HG03097 (cell line): ENCODE data around the gene DNASE1L1.
A peak's percentile ranks its signal among the peaks of the same experiment; 100 is the strongest.

Source experiments
- ATAC-seq: cut with Tn5 transposase; IDR thresholded peaks from one replicate; pipeline ENCODE4 v1.9.1; 2021; ENCODE audit not compliant: unreplicated experiment, low FRiP score

DNASE1L1 gene

DNA sequence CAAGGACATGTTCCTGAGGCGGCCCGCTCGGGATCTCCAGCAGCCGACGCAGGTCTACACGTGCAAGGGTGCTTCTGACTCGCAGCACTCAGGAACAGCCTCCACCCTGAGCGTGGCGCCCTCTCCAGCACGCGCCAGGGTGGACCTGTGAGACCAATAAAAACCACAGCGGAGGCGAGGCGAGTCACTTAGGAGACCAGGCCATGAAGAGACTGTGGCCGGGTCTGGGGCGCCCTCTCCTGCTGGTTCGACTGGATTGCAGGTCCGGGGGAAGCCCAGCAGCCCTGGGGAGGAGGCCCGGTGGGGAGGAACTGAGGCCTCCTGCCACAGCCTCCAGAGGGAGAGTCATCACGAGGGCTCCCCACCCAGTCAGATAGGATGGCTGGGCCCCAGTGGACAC, 21.0 kb downstream of the DNASE1L1 start:
- peak; percentile 33 for ATAC-seq

DNA sequence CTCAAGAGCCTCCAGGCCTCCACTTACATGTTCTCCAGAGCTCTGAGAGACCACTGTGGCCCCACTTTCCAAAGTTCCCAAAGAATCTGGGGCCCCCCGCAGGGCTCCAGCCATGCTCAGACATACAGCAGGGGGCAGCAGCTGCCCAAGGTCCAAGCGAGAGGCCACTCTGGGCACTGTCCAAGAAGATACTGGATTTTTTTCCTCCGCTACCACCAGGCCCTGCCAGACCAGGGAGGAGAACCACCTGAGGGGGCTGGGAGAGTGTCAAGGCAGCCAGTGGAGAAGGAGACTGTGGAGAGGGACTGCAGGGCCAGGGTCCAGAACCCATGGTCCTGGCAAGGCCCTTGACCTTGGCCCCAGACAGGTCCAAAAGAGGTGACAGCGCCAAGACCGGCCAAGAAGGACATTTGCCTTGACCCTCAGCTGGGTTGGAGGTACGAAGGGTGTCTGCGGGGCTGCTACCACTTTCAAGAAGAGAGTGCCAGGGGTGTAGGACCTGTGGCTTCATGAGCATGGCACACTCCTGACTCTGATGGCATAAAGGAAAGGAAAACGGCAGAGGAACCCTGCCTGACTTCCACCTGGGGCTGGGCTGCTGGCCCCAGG, 24.7 kb downstream of the DNASE1L1 start:
- no peak for ATAC-seq

DNA sequence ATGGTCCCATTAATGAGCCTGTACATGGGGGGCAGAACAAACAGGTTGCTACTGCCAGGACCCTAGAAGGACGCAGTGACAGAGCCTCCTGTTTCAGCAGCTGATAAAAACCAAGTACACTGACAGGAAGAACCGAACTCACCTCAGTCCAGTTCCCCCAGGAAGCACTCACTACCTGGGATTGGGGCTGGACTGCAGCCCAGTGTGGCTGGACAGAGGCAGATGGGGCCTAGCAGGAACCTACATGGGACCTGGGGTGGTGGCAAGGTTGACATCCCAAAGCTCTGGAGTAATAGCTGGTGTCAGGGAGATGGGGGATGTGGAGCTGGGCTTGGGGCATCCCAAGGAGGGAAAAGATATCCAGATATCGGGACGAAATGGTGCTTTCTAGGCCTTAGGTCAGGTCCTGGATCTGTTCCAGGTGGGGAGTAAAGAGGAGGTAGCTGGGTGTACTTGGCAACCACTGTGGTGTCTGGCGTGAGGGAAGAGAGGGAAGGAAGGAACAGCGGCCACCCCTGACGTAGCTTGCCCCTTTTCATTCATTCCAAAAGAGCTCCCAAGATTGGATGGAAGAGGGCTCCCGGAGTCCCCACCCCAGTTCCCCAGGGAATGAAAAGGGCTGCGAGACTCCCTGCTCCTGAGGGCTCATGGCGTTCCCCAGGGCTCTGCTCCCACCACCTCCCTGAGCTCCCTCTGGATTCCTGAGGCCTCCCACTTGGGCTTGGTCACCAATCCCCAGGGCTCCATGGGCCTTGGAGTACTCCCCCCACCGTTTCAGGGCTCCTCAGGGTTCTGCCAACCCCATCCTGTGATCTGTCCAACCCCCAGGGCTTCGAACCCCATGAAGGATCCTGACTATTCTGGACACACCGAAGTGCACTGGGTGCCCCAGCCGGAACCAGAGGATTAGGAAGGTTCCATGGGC, 25.4 kb downstream of the DNASE1L1 start:
- no peak for ATAC-seq

DNA sequence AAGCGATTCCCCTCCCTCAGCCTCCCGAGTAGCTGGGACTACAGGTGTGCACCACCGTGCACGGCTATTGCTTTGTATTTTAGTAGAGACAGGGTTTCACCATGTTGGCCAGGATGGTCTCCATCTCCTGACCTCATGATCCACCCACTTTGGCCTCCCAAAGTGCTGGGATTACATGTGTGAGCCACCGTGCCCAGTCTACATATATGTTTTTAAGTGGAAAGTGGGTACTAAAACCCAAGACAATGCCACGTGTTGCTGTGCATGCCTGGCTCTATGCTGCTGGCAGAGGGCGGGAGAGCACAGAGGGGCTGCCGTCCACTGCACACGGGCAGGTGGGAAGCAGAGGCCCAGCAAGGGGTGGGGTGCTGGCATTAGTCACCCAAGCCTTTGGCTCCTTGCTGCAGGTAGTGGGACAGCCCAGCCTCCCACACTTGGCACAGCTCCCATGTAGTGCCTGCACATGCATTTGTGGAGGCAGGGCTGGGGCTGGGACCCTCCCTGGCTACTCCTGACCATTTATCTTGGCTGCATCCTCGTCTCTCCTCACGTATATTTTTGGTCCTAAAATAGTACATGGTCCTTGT, 26.5 kb downstream of the DNASE1L1 start:
- ATAC-seq = no peak

DNA sequence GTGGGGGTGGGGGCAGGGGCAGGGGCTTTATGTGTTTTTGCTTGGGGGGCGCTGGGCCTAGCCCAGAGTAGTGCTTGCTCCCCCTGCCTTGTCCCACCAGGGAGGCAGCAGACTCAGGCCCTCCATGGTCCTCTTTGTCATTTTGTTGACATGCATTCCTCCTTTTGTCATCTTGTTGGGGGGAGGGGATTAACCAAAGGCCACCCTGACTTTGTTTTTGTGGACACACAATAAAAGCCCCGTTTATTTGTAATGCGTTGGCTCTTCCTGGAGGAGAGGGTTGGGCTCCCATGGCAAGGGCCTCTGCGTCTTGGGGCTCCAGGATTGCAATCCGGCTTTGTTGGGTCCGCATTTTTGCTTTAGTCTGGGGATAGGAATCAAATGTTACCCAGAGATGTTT, 27.8 kb downstream of the DNASE1L1 start:
- ATAC-seq = no peak

DNA sequence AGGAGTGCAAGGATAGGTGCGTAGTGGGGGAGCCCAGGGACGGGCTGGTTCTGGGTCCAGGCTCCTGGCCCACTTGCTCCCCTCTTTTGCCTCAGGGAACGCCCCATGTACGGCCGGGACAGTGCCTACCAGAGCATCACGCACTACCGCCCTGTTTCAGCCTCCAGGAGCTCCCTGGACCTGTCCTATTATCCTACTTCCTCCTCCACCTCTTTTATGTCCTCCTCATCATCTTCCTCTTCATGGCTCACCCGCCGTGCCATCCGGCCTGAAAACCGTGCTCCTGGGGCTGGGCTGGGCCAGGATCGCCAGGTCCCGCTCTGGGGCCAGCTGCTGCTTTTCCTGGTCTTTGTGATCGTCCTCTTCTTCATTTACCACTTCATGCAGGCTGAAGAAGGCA, 28.3 kb downstream of the DNASE1L1 start:
- ATAC-seq = no peak

DNA sequence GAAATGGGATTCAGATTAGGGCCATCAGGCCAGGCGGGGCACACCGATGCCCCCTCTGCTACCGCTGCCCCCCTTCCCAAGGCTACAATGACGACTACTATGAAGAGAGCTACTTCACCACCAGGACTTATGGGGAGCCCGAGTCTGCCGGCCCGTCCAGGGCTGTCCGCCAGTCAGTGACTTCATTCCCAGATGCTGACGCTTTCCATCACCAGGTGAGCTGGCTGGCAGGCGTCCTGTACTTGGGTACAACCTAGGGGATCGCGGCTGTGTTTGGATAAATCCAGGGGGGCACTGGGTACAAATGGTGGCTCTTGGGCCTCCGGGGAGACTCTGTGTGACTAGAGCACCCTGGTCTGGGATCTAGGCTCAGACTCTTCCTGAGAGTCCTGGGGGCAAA, 28.9 kb downstream of the DNASE1L1 start:
- ATAC-seq = no peak

DNA sequence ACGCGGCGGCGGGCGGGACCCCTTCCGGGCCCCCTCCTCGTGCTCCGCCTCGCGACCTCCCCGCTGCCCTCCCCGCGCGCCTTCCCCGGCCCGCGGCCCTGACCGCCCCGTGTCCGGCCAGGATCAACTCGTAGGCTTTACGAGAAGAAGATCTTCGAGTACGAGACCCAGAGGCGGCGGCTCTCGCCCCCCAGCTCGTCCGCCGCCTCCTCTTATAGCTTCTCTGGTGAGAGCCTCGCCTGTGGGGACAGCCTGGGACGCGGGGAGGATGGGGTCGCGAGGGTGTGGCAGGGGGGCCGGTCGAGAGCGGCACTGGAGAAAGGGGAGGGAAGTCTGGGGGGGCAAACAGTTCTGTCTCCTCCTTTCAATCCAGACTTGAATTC, 29.5 kb downstream of the DNASE1L1 start:
- ATAC-seq = no peak

DNA sequence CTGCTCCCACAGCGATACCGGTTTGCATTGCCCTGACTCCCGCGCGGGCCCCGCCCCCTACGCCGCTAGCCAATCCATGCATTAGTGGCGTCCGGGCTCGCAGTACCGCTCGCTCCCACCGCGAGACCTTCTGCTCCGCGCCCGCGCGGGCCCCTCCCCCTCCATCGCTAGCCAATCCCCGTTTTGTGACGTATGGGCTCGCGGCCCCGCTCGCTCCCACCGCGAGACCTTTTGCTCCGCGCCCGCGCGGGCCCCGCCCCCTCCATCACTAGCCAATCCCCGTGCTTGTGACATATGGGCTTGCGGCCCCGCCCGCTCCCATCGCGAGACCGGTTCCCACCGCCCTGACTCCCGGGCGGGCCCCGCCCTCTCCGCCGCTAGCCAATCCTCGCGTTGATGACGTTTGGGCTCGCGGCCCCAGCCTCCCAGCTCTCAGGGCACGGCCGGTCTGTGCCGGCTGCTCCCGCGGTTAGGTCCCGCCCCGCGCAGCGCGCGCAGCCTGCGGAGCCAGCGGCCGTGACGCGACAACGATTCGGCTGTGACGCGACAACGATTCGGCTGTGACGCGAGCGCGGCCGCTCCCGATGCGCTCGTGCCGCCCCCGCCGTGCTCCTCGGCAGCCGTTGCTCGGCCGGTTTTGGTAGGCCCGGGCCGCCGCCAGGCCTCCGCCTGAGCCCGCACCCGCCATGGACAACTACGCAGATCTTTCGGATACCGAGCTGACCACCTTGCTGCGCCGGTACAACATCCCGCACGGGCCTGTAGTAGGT, 30.1 kb downstream of the DNASE1L1 start, which contains the start of gene EMD:
Gene EMD, plus strand, starts transcription at position 497 of the 770 bp plus-strand sequence. Its CDS starts 190 bp downstream, at position 687.
- ATAC-seq = peak; percentile 76

DNA sequence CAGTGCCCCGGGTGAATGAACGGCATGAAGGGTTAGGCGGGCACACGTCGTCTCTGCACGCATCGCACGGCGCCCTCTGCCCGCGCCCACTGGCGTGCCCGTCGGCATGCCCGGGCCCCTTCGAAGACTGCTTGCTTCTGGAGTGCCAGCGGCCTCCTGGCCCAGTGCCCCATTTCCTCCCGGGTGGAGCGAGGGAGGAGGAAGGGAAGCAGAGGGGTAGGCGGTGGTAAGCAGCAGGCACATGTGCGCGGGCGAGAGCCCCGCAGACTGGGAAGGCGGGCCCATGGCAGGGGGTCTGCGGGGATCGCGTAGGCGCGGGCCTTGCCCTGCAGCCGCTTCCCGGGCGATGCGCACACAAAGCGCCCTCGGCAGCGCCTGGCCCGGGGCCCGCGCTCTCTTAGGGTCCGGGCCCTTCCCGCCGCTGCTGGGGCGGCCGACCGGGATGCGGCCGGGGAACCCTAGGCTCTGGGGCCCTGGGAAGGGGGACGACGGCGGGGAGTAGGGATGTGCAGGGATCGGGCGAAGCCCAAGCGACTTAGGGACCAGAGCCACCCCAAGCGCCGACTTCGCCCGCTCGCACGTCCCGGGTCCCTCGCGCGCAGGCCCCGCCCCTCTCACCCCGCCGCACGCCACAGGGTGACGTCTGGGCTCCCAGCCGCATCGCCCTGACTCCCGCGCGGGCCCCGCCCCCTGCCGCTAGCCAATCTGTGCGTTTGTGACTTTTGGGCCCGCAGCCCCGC, 30.8 kb downstream of the DNASE1L1 start:
- peak; percentile 0 for ATAC-seq

DNA sequence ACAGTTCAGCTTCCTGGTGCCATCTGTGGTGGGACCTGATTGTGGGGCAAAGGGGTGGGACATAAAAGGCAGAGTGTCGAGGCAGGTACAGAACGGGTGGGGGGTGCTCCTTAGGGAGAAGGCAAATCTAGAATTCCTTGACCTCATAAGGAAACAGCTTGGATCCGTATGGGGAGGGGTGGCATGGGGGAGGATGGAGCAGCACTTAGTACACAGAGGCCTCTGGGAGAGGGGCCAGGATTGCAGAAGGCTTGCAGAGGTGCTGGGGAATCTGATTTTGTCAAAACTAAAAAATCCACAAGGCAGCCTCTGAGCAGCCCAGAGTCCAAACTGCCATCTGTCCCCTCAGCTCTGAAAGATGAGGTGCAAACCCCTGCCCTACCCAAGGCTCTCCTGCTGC, 32.3 kb downstream of the DNASE1L1 start:
- ATAC-seq = no peak

DNA sequence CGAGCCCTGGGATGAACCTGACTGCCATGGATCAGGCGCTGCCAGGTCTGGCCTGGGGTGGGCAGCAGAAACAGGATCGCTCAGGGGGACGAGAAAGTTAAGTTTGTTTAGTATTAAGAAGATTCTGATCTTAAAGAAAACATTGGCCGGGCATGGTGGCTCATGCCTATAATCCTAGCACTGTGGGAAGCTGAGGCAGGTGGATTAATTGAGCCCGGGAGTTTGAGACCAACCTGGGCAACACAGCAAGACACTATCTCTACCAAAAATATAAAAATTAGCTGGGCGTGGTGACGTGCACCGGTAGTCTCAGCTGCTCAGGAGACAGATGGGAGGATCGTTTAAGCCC, 33.9 kb downstream of the DNASE1L1 start:
- no peak for ATAC-seq

DNA sequence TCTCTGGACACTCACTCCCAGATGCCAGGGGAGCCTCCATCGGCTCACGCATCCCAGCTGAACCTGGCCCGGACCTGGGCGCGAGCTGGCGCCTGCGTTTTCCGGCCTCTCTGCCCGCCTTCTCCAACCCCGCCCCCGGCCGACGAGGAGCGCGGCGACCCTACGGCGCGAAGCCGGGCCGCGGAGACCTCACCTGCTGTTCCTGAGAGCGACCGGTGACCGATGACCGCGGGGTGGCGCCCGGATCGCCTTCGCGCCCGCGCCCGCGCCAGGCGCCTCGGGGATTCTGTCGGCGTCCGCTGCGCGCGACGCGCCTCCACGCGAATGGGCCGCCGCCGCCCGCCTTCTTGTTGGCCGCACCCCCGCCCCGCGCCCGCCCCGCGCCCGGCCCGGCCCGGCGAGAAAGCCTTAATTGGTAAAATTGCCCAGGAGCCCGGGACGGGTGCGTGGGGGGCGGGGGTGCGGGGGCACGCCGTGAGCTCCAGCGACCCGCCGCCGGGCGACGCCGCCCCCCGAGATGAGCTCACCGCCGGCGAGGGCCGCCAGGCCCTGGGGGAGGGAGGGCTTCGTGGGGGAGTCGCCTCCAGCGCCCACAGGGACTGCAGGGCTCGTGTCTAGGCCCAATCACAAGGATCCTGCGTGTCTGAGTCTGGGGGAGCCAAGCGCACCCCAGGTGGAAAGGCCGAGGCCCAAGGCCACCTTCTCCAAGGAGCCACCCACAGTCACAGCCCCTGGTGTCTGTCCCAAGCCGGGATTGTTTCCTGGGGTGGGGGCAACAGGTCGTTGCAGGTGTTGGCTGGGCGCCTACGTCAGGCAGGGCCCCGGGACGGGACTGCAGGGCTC, 34.5 kb downstream of the DNASE1L1 start, which contains the start of gene FLNA:
Gene FLNA, minus strand, starts transcription at position 322 of the 843 bp plus-strand sequence. CDS start 3,389 bp downstream, outside the sequence.
- no peak for ATAC-seq

DNA sequence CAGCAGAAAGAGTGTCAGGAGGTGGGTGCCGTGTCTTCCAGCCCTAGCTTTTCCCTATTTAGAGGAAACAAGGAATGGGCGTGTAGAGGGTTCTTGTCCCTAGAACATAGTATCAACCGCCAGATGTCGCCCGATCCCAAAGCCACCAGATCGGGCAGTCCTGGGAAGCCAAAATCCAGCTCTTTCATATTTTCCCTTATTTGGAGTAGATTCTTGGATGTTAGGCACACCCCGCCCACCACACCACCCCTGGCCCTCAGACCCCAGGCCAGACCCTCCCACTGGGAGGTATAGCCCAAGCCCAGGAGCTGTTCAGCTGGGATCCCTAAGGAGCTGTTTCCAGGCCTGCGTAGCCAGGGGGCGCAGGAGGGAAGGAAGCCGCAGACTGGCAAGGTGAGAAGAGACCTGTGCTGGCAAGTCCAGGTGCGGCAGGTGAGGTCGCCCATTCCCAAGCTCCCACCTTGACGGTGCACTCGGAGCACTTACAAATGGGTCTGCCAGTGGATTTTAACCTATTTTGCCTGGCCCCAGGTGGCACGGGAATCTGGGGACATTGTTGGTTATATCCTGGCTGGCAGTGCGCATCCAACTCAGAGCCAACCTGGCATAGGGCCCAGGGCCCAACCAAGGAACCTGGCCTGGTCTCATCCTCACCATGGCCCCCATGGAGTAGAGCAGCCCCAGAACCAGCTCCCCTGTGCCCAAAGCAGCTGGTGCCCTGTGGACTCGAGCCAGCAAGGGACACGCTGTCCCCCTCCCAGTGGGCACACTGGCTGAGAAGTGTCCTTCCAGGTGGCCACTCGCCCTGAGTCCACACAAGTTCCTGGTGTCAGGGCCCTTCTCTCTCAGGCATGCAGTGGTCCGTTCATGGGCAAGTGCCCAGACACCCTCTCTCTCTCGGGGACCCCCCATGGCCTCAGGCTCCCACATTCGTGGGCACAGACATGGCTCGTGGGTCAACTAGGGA, 35.4 kb downstream of the DNASE1L1 start:
- ATAC-seq = no peak

DNA sequence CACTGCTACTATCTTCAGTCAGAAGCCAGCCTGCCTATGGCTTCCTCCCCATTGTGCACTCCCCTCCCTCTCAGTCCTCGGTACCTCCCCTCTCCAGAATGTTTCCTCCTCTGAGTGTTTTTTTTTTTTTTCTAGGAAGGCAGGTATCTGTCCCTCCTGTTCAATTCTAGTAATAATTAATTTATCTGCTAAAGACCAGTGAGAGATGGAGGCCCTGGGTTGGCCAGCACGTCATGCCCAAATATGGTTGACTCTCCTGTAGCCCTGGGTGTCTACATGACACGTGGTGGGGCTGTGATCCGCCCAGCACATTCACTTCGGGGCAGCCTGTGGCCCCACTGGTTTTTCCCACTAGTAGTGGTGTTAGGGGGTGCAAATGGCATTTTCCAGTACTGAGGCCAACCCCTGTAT, 36.4 kb downstream of the DNASE1L1 start:
- no peak for ATAC-seq

DNA sequence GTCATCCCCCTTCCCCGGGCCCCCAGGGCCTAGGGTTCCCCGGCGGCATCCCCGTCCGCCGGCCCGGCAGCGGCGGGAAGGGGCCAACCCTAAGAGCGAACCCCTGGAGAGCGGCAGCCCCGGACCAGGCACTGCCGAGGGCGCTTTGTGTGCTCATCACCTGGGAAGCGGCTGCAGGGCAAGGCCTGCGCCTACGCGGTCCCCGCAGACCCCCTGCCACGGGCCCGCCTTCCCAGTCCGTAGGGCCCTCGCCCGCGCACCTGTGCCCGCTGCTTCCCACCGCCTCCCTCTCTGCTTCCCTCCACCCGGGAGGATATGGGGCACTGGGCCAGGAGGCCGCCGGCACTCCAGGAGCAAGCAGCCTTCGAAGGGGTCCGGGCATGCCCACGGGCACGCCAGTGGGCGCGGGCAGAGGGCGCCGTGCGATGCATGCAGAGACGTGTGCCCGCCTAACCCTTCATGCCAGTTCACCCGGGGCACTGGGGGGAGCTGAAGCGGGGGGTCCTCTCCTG, 37.2 kb downstream of the DNASE1L1 start:
- no peak for ATAC-seq

DNA sequence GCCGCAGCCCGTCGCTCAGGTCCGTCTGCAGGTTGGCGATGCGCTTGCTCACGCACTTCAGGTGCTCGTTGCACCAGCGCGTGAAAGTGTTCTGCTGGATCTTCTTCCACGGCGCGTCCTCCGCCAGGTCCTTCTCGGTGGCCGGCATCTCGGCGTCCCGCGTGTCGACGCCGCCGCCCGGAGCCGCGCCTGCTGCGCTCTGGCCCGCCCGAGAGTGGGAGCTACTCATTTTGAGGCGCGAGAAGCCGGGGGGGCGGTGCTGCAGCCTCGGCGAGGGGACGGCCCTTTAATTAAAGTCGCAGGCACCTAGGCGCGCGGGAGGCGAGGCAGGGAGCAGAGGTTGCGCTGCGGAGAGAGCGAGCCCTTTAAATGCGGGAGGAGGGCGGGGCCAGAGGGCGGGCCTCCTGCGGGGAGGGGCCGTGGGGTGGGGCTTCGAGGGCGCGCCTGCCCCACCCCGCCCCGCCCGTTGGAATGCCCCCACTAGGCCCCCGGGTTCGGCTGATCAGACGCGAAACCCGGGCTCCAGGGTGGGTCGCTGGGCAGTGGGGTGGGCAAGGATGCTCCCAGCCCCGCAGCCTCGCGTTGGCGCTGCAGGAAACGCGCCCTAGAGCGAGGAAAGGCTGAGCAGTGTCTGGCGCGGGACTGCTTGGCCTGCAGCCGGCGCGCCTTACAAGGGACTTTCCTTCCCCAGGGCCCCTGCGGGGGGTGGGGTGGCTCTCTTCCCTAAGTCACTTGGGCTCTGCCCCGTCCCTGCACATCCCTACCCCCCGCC, 37.9 kb downstream of the DNASE1L1 start:
- ATAC-seq = peak; percentile 47
